ENCODE results near the gene CCR6. TPM values are rescaled to one million over a fixed set of nuclear protein-coding genes. Genes with fewer than 3 reads are reported as not detected.
A peak's percentile ranks its signal among the peaks of the same experiment; 100 is the strongest.

Gene CCR6
- total and polyA plus RNA-seq, 2 of the 13 experiments (the other 11 are each of a cell fraction or from before 2014, with no cell fraction given): 4.5 to 8.7 TPM

GRCh38 chr6:167093406-167093921 is 29.4 kb upstream of the CCR6 start:
- Histone ChIP-seq H3K4me2 (ENCODE audit: low read depth, low read length) (no peak overlapping the region), H3K4me3 (replicated peaks in 1 of 3; ENCODE audit: insufficient read depth in 1 of 3, low read depth in 2 of 3, low read length in 3 of 3) (no peak overlapping the region), H3K27me3 (ENCODE audit: control insufficient read depth in 1 of 2, insufficient read depth in 2 of 2, low read length in 2 of 2) (peaks cover 3 to 14% of the 10 kb centered on the region in 2 experiments; a peak in 4 of 5 replicates), H4K20me1 (ENCODE audit: insufficient read depth, low read length) (no peaks in the 10 kb centered on the region), H3K79me2 (ENCODE audit: insufficient read depth, low read length) (no peaks in the 10 kb centered on the region), H3K36me3 (replicated peaks in 1 of 2; ENCODE audit: control insufficient read depth in 1 of 2, insufficient read depth in 2 of 2, low read length in 2 of 2) (no peaks in the 10 kb centered on the region), H3K9me3 (ENCODE audit: low read length) (no peaks in the 10 kb centered on the region), H3K27ac (ENCODE audit: extremely low read length, insufficient read depth, low read length) (no peak overlapping the region), H3K4me1 (ENCODE audit: insufficient read depth, low read length) (peaks cover 11% of the 10 kb centered on the region), H3K9ac (ENCODE audit: insufficient read depth, low read depth, low read length) (no peak overlapping the region), H2AFZ (ENCODE audit: low read length) (no peak overlapping the region)
- WGBS (ENCODE audit: low lambda C conversion rate): 88% methylated on average over 15 of the region's 20 CpGs
- FAIRE-seq (no peak), ATAC-seq (no peak), DNase-seq (ENCODE audit: low spot score) (no peak)
- POLR2A ChIA-PET: no interaction called here
- CTCF ChIA-PET (ENCODE audit: low intra/inter-chr PET ratio, low total read pairs): no interaction called here
- intact Hi-C loops (cut with micrococcal nuclease; ENCODE audit: unreplicated experiment): no loop called here
- no peak for TF ChIP-seq LCORL (IDR thresholded peaks at IDR 0.05)
- TF ChIP-seq LCORL (CRISPR knock-in tag; IDR thresholded peaks at IDR 0.05): no peak
- in situ Hi-C loops (cut with HindIII; ENCODE audit: extremely low pct_ligation_motif_present, low pct_unique_long_range_greater_than_20kb): no loop called here
- no TSS peak for BruUV-seq (replicated peaks)

GRCh38 chr6:167093922-167094432 is 28.9 kb upstream of the CCR6 start:
- no peaks in the 10 kb centered on the region for H3K9me3 ChIP-seq (ENCODE audit: low read length)
- H3K27me3 ChIP-seq (ENCODE audit: control insufficient read depth in 1 of 2, insufficient read depth in 2 of 2, low read length in 2 of 2): peaks cover 4 to 14% of the 10 kb centered on the region in 2 experiments; a peak in 4 of 5 replicates
- FAIRE-seq: no peak
- H3K9ac ChIP-seq (ENCODE audit: insufficient read depth, low read depth, low read length): no peak overlapping the region
- 79% methylated on average over 28 of the region's 28 CpGs for WGBS (ENCODE audit: low lambda C conversion rate)
- ChIA-PET POLR2A (no interaction called here), CTCF (ENCODE audit: low intra/inter-chr PET ratio, low total read pairs) (no interaction called here)
- no peak overlapping the region for H2AFZ ChIP-seq (ENCODE audit: low read length)
- no peak overlapping the region for H3K4me2 ChIP-seq (ENCODE audit: low read depth, low read length)
- no peak overlapping the region for H3K4me3 ChIP-seq (replicated peaks in 1 of 3; ENCODE audit: insufficient read depth in 1 of 3, low read depth in 2 of 3, low read length in 3 of 3)
- H3K4me1 ChIP-seq (ENCODE audit: insufficient read depth, low read length): peaks cover 11% of the 10 kb centered on the region
- intact Hi-C loops (cut with micrococcal nuclease; ENCODE audit: unreplicated experiment): no loop called here
- in situ Hi-C loops (cut with HindIII; ENCODE audit: extremely low pct_ligation_motif_present, low pct_unique_long_range_greater_than_20kb): no loop called here
- H3K36me3 ChIP-seq (replicated peaks in 1 of 2; ENCODE audit: control insufficient read depth in 1 of 2, insufficient read depth in 2 of 2, low read length in 2 of 2): no peaks in the 10 kb centered on the region
- H3K27ac ChIP-seq (ENCODE audit: extremely low read length, insufficient read depth, low read length): no peak overlapping the region
- H3K79me2 ChIP-seq (ENCODE audit: insufficient read depth, low read length): no peaks in the 10 kb centered on the region
- no TSS peak for BruUV-seq (replicated peaks)
- DNase-seq (ENCODE audit: low spot score): no peak
- H4K20me1 ChIP-seq (ENCODE audit: insufficient read depth, low read length): no peaks in the 10 kb centered on the region
- no peak for ATAC-seq
- TF ChIP-seq ZNF431 (CRISPR knock-in tag; IDR thresholded peaks at IDR 0.05; ENCODE audit: borderline replicate concordance, low read depth) (no peak), ZFY (CRISPR knock-in tag; IDR thresholded peaks at IDR 0.05) (no peak), ZNF687 (CRISPR knock-in tag; IDR thresholded peaks at IDR 0.05) (peak; percentile 19; the same call in 1 of the 2 replicates), THAP9 (CRISPR knock-in tag; IDR thresholded peaks at IDR 0.05; ENCODE audit: borderline replicate concordance) (no peak), ELF3 (CRISPR knock-in tag; IDR thresholded peaks at IDR 0.05) (no peak), ZNF782 (CRISPR knock-in tag; IDR thresholded peaks at IDR 0.05; ENCODE audit: borderline replicate concordance) (no peak), SP4 (CRISPR knock-in tag; IDR thresholded peaks at IDR 0.05) (no peak), GATAD1 (CRISPR knock-in tag; IDR thresholded peaks at IDR 0.05) (no peak), ZNF557 (CRISPR knock-in tag; IDR thresholded peaks at IDR 0.05) (no peak), SALL2 (CRISPR knock-in tag; IDR thresholded peaks at IDR 0.05) (no peak), ZNF614 (CRISPR knock-in tag; IDR thresholded peaks at IDR 0.05; ENCODE audit: borderline replicate concordance) (no peak)

Measured in HepG2 (cell line).